HCT116 (cell line): ENCODE data around the gene LTB4R2. TPM values are rescaled to one million over a fixed set of nuclear protein-coding genes. Genes with fewer than 3 reads are reported as not detected.
A peak's percentile ranks its signal among the peaks of the same experiment; 100 is the strongest.

ENCODE experiments used
- ATAC-seq: fragments of 200-7000 bp; cut with Tn5 transposase; 2 replicates; pipeline ENCODE4 v1.9.1; 2020; ENCODE audit warnings: mild to moderate bottlenecking, moderate library complexity
- BruUV-seq: library from RNA; stranded (reverse); fragments of 400-500 nt; replicated peaks from 2 replicates; lab custom pipeline; 2021; lab: Mats Ljungman, UMichigan
- CTCF ChIA-PET: fragments of 300-600 bp; sonication (Branson Sonifier 250); formaldehyde crosslinking; loops from one replicate; lab custom pipeline; 2021; ENCODE audit warnings: antibody characterized with exemption; lab: Charles Lee
- POLR2A ChIA-PET: fragments of 300-600, 350-600 bp; sonication (Branson Sonifier 250); formaldehyde crosslinking; loops from one replicate; lab custom pipeline; 2021; ENCODE audit warnings: antibody characterized with exemption; lab: Charles Lee
- RAD21 ChIA-PET, 2 experiments: fragments of 300-600 bp; sonication (Branson Sonifier 250); formaldehyde crosslinking; loops; one replicate each; lab custom pipeline; 2023; ENCODE audit warnings: low total read pairs in 2 of 2; ENCODE audit not compliant: uncharacterized antibody in 2 of 2, unreplicated experiment in 2 of 2, low non-redundant PET in 1 of 2; lab: Charles Lee
- DNase-seq: peaks from one replicate; pipeline ENCODE4 v3.0.0-alpha.2; 2010; ENCODE audit warnings: low read depth, low spot score
- H2AFZ ChIP-seq: fragments of 200-600 bp; shearing (Covaris generic), sonication (generic); 2 replicates; pipeline ENCODE4 v1.6.1; 2017; ENCODE audit warnings: low read depth, mixed run types, mixed read lengths, antibody characterized with exemption, low read length; ENCODE audit not compliant: poor library complexity, severe bottlenecking
- H3K27ac ChIP-seq: 2 replicates; pipeline ENCODE4 v1.5.1; 2012; ENCODE audit warnings: low read depth, low read length
- H3K27me3 ChIP-seq: fragments of 200-600 bp; sonication (generic); 2 replicates; pipeline ENCODE4 v1.6.1; 2016; ENCODE audit warnings: mixed run types, low read length, mixed read lengths; ENCODE audit not compliant: insufficient read depth
- H3K36me3 ChIP-seq, 2 experiments: fragments of 200-500 bp in 1 of 2; fragments of 200-600 bp in 1 of 2; sonication (Bioruptor generic) in 1 of 2; sonication (generic) in 1 of 2; 2 replicates each; pipeline versions ENCODE4 v1.5.1 to v1.6.1; 2014 to 2016; ENCODE audit warnings: low read length in 2 of 2, inconsistent platforms in 1 of 2, mixed read lengths in 1 of 2, mixed run types in 1 of 2; ENCODE audit not compliant: insufficient read depth in 2 of 2, control insufficient read depth in 1 of 2
- H3K4me1 ChIP-seq, 2 experiments: fragments of 200-600 bp in 1 of 2; sonication (generic) in 1 of 2; 2 replicates each; pipeline versions ENCODE4 v1.5.1 to v1.6.1; 2012 to 2017; ENCODE audit warnings: low read length in 2 of 2, inconsistent platforms in 1 of 2, mild to moderate bottlenecking in 1 of 2, mixed read lengths in 1 of 2, mixed run types in 1 of 2, moderate library complexity in 1 of 2; ENCODE audit not compliant: insufficient read depth in 2 of 2, control insufficient read depth in 1 of 2
- H3K4me2 ChIP-seq: fragments of 200-600 bp; sonication (generic); 2 replicates; pipeline ENCODE4 v1.6.1; 2017; ENCODE audit warnings: mixed run types, low read length, mixed read lengths
- H3K4me3 ChIP-seq, 2 experiments: fragments of 200-600 bp in 1 of 2; sonication (generic) in 1 of 2; replicated peaks in 1 of 2; 2 replicates each; pipeline ENCODE4 v1.5.1; 2011 to 2016; ENCODE audit warnings: low read length in 2 of 2, control low read depth in 1 of 2, low read depth in 1 of 2, mild to moderate bottlenecking in 1 of 2, mixed read lengths in 1 of 2, mixed run types in 1 of 2
- H3K79me2 ChIP-seq: fragments of 200-600 bp; sonication (generic); 2 replicates; pipeline ENCODE4 v1.6.1; 2017; ENCODE audit warnings: mild to moderate bottlenecking, mixed run types, low read length, moderate library complexity, mixed read lengths; ENCODE audit not compliant: insufficient read depth
- H3K9ac ChIP-seq: fragments of 200-600 bp; sonication (generic); 2 replicates; pipeline ENCODE4 v1.6.1; 2016; ENCODE audit warnings: low read length, mixed read lengths
- H3K9me2 ChIP-seq: fragments of 200-600 bp; sonication (generic), shearing (Covaris generic); 2 replicates; pipeline ENCODE4 v1.6.1; 2017; ENCODE audit warnings: mixed run types, mild to moderate bottlenecking, moderate library complexity; ENCODE audit not compliant: insufficient read depth
- H3K9me3 ChIP-seq, 2 experiments: fragments of 200-500 bp in 1 of 2; fragments of 200-600 bp in 1 of 2; sonication (Bioruptor generic) in 1 of 2; sonication (generic) in 1 of 2; 2 replicates each; pipeline ENCODE4 v1.6.1; 2014 to 2017; ENCODE audit warnings: low read length in 2 of 2, mixed read lengths in 2 of 2, inconsistent platforms in 1 of 2, low read depth in 1 of 2, mild to moderate bottlenecking in 1 of 2, mixed run types in 1 of 2, moderate library complexity in 1 of 2; ENCODE audit not compliant: control insufficient read depth in 1 of 2, insufficient read depth in 1 of 2
- H4K20me1 ChIP-seq: fragments of 200-600 bp; sonication (generic), shearing (Covaris generic); 2 replicates; pipeline ENCODE4 v1.6.1; 2017; ENCODE audit warnings: mixed run types, mild to moderate bottlenecking, moderate library complexity; ENCODE audit not compliant: insufficient read depth
- CTCF ChIP-seq, 3 experiments: fragments of 200-600 bp in 1 of 3; sonication (generic) in 1 of 3; IDR thresholded peaks in 2 of 3; conservative IDR thresholded peaks in 1 of 3; 2 replicates each; pipeline ENCODE4 v1.5.1; 2012 to 2017; ENCODE audit warnings: low read depth in 2 of 3, low read length in 2 of 3, antibody characterized with exemption in 1 of 3, borderline replicate concordance in 1 of 3, control low read depth in 1 of 3, mild to moderate bottlenecking in 1 of 3, mixed read lengths in 1 of 3, mixed run types in 1 of 3, moderate library complexity in 1 of 3; ENCODE audit not compliant: insufficient read depth in 1 of 3
- REST ChIP-seq: IDR thresholded peaks from 2 replicates; pipeline ENCODE4 v1.6.1; 2012; ENCODE audit warnings: low read depth
- intact Hi-C: fragments of 100-400 bp; cut with micrococcal nuclease; formaldehyde crosslinking; loops from 2 replicates; pipeline ENCODE4 v1.10.0; 2022
- total RNA-seq: library from RNA; stranded (reverse); gene quantifications from one replicate; pipeline ENCODE4 v1.2.1, GENCODE V29; 2021; ENCODE audit not compliant: unreplicated experiment

Gene LTB4R2
- total RNA-seq, 1 experiment from 2014 or later, result 15.4 TPM

- Histone ChIP-seq H3K9me3 (no peaks in the 10 kb centered on the region), H4K20me1 (no peaks in the 10 kb centered on the region), H3K9ac (peak overlapping the region; percentile 94), H3K4me2 (peak overlapping the region; percentile 98), H3K27me3 (no peaks in the 10 kb centered on the region), H2AFZ (no peak overlapping the region), H3K79me2 (peaks cover 4% of the 10 kb centered on the region; the same call in 1 of the 2 replicates), H3K9me2 (no peaks in the 10 kb centered on the region), H3K4me1 (peaks cover 9 to 22% of the 10 kb centered on the region in 2 experiments; a peak in 3 of 4 replicates), H3K4me3 (peak overlapping the region; percentile 79 to 92), H3K36me3 (no peaks in the 10 kb centered on the region; a peak in 1 of 4 replicates), H3K27ac (peak overlapping the region; percentile 86)
- ChIA-PET POLR2A (interaction anchor here (0.6 to 2.7 kb wide), 8 partner anchors 8 to 164 kb away, joined by 3 to 20 read pairs (median 8); partner anchors contain the start of genes DHRS1, NOP9, TGM1 and TINF2), CTCF (interaction anchor here (1.3 to 2.0 kb wide), 5 partner anchors 8 to 56 kb away, joined by 5 to 17 read pairs (median 9); partner anchors contain the start of genes CIDEB, MDP1 and TINF2), RAD21 (no interaction called here)
- DNase-seq (no peak), ATAC-seq (no peak)
- intact Hi-C loops, result loop anchor here (1.0 kb wide), 1 partner anchor 30 kb away; the partner anchor contains the start of gene TINF2
- TSS peak; percentile 70 for BruUV-seq
- TF ChIP-seq REST (no peak), CTCF (IDR thresholded peaks at IDR 0.05 in 2 of 3, conservative IDR thresholded peaks at IDR 0.05 in 1 of 3; ENCODE audit: borderline replicate concordance in 1 of 3, insufficient read depth in 1 of 3, low read depth in 2 of 3, low read length in 2 of 3) (no peak)
Measured at GRCh38 chr14:24271834-24272263, 38.1 kb upstream of the LTB4R2 start.
